GM04503 (cell line): ENCODE measurements around the gene AGTRAP.

Source experiments
- DNase-seq: peaks from one replicate; pipeline ENCODE4 v3.0.0-alpha.2; 2012; ENCODE audit warnings: low read depth

The AGTRAP gene

GRCh38 chr1:11736746-11737639 lies 1.1 kb downstream of the AGTRAP start:
- DNase-seq: peak; percentile 66

GRCh38 chr1:11738096-11738495 lies 2.2 kb downstream of the AGTRAP start:
- DNase-seq: no peak

- no peak for DNase-seq
These were observed 2.8 kb downstream of the AGTRAP start for GRCh38 chr1:11738783-11739182.

GRCh38 chr1:11740258-11741192 lies 4.6 kb downstream of the AGTRAP start:
- DNase-seq: no peak

GRCh38 chr1:11741482-11741881 lies 5.5 kb downstream of the AGTRAP start:
- DNase-seq: no peak

- DNase-seq: no peak
These were observed 6.1 kb downstream of the AGTRAP start for GRCh38 chr1:11741919-11742558.

GRCh38 chr1:11744287-11744686 lies 8.4 kb downstream of the AGTRAP start:
- DNase-seq: no peak

GRCh38 chr1:11746092-11746491 lies 10.2 kb downstream of the AGTRAP start:
- no peak for DNase-seq

GRCh38 chr1:11746795-11747487 lies 11.0 kb downstream of the AGTRAP start:
- no peak for DNase-seq

GRCh38 chr1:11748294-11749202 lies 12.6 kb downstream of the AGTRAP start:
- DNase-seq: no peak

- no peak for DNase-seq
These were observed 13.3 kb downstream of the AGTRAP start for GRCh38 chr1:11749203-11749689.

GRCh38 chr1:11749996-11750395 lies 14.1 kb downstream of the AGTRAP start:
- DNase-seq: no peak

GRCh38 chr1:11751087-11751486 lies 15.2 kb downstream of the AGTRAP start:
- no peak for DNase-seq

GRCh38 chr1:11752359-11753088 lies 16.6 kb downstream of the AGTRAP start:
- DNase-seq: no peak

GRCh38 chr1:11753555-11754208 lies 17.7 kb downstream of the AGTRAP start:
- no peak for DNase-seq

- DNase-seq: no peak
These were observed 21.1 kb downstream of the AGTRAP start for GRCh38 chr1:11757047-11757446.

- no peak for DNase-seq
These were observed 23.9 kb downstream of the AGTRAP start for GRCh38 chr1:11759791-11760190.

GRCh38 chr1:11761285-11761684 lies 25.3 kb downstream of the AGTRAP start:
- no peak for DNase-seq

GRCh38 chr1:11761988-11762406 lies 26.1 kb downstream of the AGTRAP start, which contains the start of gene C1orf167:
TSS of gene C1orf167 (plus strand) at chr1:11762193. CDS start at chr1:11764401, 2,208 bp downstream.
- DNase-seq: no peak
